A673 (cell line): ENCODE data around the gene CPPED1. TPM values are rescaled to one million over a fixed set of nuclear protein-coding genes. Genes with fewer than 3 reads are reported as not detected.

Experiments
- BruUV-seq: library from RNA; stranded (reverse); fragments of 400-500 nt; replicated peaks from 2 replicates; lab custom pipeline; 2021; lab: Mats Ljungman, UMichigan
- CTCF ChIA-PET: fragments of 300-600 bp; sonication (Branson Sonifier 250); formaldehyde crosslinking; loops from one replicate; lab custom pipeline; 2022; ENCODE audit warnings: antibody characterized with exemption; lab: Charles Lee
- POLR2A ChIA-PET: fragments of 300-600 bp; sonication (Branson Sonifier 250); formaldehyde crosslinking; loops from one replicate; lab custom pipeline; 2022; ENCODE audit warnings: antibody characterized with exemption; ENCODE audit not compliant: low non-redundant PET; lab: Charles Lee
- DNase-seq: peaks from one replicate; pipeline ENCODE4 v3.0.0-alpha.2; 2015; ENCODE audit warnings: low spot score
- H3K27ac ChIP-seq: fragments of 200-600 bp; sonication (generic); 2 replicates; pipeline ENCODE4 v1.5.1; 2016; ENCODE audit warnings: mixed run types, low read depth, mild to moderate bottlenecking, mixed read lengths, antibody characterized with exemption, low read length; ENCODE audit not compliant: poor library complexity, severe bottlenecking
- H3K27me3 ChIP-seq: fragments of 200-600 bp; sonication (generic); replicated peaks from 2 replicates; pipeline ENCODE4 v1.6.1; 2017; ENCODE audit warnings: mixed run types, low read depth, mild to moderate bottlenecking, mixed read lengths, antibody characterized with exemption, low read length; ENCODE audit not compliant: insufficient read depth, poor library complexity
- H3K36me3 ChIP-seq: fragments of 200-600 bp; sonication (generic); 2 replicates; pipeline ENCODE4 v1.6.1; 2016; ENCODE audit warnings: mixed run types, mild to moderate bottlenecking, mixed read lengths, antibody characterized with exemption, low read length; ENCODE audit not compliant: insufficient read depth, poor library complexity, severe bottlenecking
- H3K4me1 ChIP-seq: fragments of 200-600 bp; sonication (generic); 2 replicates; pipeline ENCODE4 v1.6.1; 2017; ENCODE audit warnings: mixed run types, mild to moderate bottlenecking, mixed read lengths, antibody characterized with exemption, low read length; ENCODE audit not compliant: insufficient read depth, poor library complexity, severe bottlenecking
- H3K4me3 ChIP-seq: fragments of 200-600 bp; sonication (generic); 2 replicates; pipeline ENCODE4 v1.5.1; 2016; ENCODE audit warnings: low read depth, mixed run types, mild to moderate bottlenecking, mixed read lengths, low read length; ENCODE audit not compliant: poor library complexity, severe bottlenecking
- H3K9me3 ChIP-seq: fragments of 200-600 bp; sonication (generic); 2 replicates; pipeline ENCODE4 v1.6.1; 2016; ENCODE audit warnings: mixed run types, low read depth, mild to moderate bottlenecking, mixed read lengths, antibody characterized with exemption, low read length; ENCODE audit not compliant: poor library complexity, severe bottlenecking
- EZH2 ChIP-seq: fragments of 200-600 bp; sonication (generic); IDR thresholded peaks from 2 replicates; pipeline ENCODE4 v1.6.1; 2017; ENCODE audit warnings: borderline replicate concordance, low read depth, mild to moderate bottlenecking, mixed read lengths, antibody characterized with exemption, low read length; ENCODE audit not compliant: poor library complexity, severe bottlenecking
- intact Hi-C: fragments of 100-400 bp; cut with micrococcal nuclease; formaldehyde crosslinking; loops from one replicate; pipeline ENCODE4 v1.10.0; 2022; ENCODE audit not compliant: unreplicated experiment
- total RNA-seq: library from RNA; stranded (reverse); gene quantifications from 2 replicates; pipeline ENCODE4 v1.2.3, GENCODE V29; 2021
- TF ChIP-seq, protein P1 (sequence below): fragments of 300-800, 200-600 bp; sonication (generic); conservative IDR thresholded peaks from 2 replicates; pipeline ENCODE4 v1.5.1; 2017; ENCODE audit warnings: low read depth, mild to moderate bottlenecking, antibody characterized with exemption, low read length, moderate library complexity, mixed read lengths

The CPPED1 gene
- total RNA-seq, 1 experiment from 2014 or later = 0.90 TPM

DNA sequence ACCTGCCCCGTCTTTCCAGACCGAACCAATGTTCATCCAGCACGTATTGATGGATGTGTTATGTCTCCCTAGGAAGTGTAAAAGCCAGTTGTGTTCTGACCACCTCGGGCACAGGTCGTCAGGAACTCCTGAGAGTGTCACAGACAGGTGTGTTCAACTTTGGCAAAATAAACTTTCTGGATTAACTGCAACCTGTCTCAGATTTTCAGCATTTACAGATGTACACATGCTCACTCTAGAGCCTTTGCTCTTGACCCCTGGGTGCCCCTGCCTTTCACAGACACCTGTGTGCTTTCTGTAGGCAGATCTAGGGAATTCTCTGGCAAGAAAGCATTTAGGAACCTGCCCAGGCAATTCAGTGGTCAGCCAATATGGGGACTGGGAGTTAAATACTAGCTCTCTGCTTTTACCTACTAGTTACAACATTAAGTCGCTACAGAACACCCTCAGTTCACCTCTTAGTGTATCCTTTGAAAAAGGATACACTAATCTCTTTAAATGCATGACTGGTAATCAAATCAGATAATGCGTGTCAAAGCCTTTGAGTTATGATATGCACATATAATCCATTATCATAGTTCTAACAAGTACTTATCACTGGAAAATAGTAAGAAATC is 188.9 kb downstream of the CPPED1 start:
- intact Hi-C loops = no loop called here
- POLR2A ChIA-PET = no interaction called here
- no TSS peak for BruUV-seq
- Histone ChIP-seq H3K4me1 (no peaks in the 10 kb centered on the region), H3K36me3 (no peaks in the 10 kb centered on the region), H3K27me3 (no peaks in the 10 kb centered on the region), H3K9me3 (no peaks in the 10 kb centered on the region), H3K27ac (no peak overlapping the region), H3K4me3 (no peak overlapping the region)
- TF ChIP-seq, protein P1, sequence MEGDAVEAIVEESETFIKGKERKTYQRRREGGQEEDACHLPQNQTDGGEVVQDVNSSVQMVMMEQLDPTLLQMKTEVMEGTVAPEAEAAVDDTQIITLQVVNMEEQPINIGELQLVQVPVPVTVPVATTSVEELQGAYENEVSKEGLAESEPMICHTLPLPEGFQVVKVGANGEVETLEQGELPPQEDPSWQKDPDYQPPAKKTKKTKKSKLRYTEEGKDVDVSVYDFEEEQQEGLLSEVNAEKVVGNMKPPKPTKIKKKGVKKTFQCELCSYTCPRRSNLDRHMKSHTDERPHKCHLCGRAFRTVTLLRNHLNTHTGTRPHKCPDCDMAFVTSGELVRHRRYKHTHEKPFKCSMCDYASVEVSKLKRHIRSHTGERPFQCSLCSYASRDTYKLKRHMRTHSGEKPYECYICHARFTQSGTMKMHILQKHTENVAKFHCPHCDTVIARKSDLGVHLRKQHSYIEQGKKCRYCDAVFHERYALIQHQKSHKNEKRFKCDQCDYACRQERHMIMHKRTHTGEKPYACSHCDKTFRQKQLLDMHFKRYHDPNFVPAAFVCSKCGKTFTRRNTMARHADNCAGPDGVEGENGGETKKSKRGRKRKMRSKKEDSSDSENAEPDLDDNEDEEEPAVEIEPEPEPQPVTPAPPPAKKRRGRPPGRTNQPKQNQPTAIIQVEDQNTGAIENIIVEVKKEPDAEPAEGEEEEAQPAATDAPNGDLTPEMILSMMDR = no peak
- TF ChIP-seq EZH2 = no peak
- no peak for DNase-seq
- CTCF ChIA-PET = no interaction called here

DNA sequence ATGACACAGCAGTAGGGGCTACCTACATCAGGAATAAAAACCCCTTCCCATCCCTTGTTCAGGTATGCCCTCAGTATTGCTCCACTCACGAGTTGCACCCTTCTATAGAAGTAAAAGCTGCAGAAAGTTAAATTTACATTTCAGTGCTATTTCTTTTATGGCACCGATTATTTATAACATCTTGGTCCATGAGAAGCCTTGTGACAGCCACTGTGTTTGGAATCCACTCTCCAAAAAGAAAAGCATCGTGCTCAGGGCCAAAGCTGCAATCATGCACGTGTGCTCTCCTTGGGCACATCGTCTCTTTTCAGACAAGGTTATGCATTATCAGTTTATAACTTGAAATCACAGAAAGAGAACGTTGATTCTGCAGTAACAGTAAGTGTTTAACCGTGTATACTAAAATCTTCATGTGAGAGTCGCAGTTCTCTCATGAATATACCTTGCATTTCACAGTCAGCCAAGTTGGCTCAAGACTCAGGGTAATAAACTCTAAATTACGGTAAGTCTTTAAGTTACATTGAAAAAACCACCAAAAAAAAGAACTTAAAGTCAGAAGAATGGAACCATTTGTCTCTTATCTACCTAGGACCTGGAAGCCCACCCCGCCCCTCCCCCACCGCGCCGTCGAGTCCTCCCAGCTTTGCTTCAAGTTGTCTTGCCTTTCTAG is 189.6 kb downstream of the CPPED1 start:
- DNase-seq = no peak
- ChIA-PET CTCF (no interaction called here), POLR2A (no interaction called here)
- no peaks in the 10 kb centered on the region for H3K36me3 ChIP-seq
- intact Hi-C loops = no loop called here
- no peaks in the 10 kb centered on the region for H3K27me3 ChIP-seq
- no peaks in the 10 kb centered on the region for H3K4me1 ChIP-seq
- H3K9me3 ChIP-seq = no peaks in the 10 kb centered on the region
- H3K27ac ChIP-seq = no peak overlapping the region
- no peak overlapping the region for H3K4me3 ChIP-seq
- TF ChIP-seq EZH2 = no peak
- TF ChIP-seq, protein P1 = no peak
- BruUV-seq = no TSS peak

DNA sequence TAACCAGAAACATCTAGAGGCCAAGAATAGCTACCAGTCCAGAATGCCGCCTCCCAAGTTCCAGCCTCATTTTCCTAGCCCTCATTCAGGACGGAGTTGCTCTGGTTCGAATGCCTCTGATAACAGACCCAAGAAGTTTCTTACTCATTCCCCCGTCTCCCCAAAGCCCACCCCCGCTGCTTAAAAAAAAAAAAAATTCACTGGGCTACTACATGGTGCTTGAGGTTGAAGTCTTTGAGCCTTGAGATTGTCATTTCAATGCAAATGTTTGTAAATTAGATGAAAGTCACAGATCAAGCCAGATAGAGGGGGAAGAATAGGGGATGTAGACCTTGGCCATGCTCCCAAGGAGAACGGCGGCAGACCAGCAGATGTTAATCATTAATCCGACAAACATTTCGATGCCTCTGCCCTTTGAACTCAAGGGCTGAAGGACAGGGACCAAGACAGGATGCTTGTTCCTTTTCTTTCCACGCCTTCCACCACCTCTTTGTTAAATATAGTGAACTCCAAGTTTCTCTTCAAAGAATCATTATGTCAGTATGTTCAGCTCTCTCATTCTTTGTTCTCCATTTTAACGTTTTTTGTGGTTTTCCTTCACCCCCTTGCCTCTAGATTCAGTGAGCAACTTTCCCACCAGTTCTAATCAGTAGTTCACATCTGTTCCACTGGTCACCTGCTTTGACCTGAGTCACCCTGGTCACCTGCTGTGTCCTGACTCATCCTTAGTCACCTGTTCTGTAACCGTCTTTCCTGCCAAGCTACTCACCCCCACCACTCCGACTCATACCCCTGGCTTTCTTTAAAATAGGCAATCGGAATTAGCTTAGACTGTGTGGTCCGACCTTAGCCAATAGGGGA is 190.3 kb downstream of the CPPED1 start:
- H3K9me3 ChIP-seq = no peaks in the 10 kb centered on the region
- no peak for TF ChIP-seq EZH2
- TF ChIP-seq, protein P1 = no peak
- no peak overlapping the region for H3K27ac ChIP-seq
- no peak overlapping the region for H3K4me3 ChIP-seq
- intact Hi-C loops = no loop called here
- no peaks in the 10 kb centered on the region for H3K36me3 ChIP-seq
- no peak for DNase-seq
- ChIA-PET CTCF (no interaction called here), POLR2A (no interaction called here)
- H3K27me3 ChIP-seq = no peaks in the 10 kb centered on the region
- no TSS peak for BruUV-seq
- H3K4me1 ChIP-seq = no peaks in the 10 kb centered on the region
